ENCODE measurements around the gene CCDC197. TPM values are rescaled to one million over a fixed set of nuclear protein-coding genes. Genes with fewer than 3 reads are reported as not detected.
A peak's percentile ranks its signal among the peaks of the same experiment; 100 is the strongest.

Gene CCDC197
- total and polyA plus RNA-seq, 2 donors (not counting 1 experiment from before 2014, with no cell fraction given) = not detected

- no peak overlapping the region for H2AFZ ChIP-seq (ENCODE audit: insufficient read depth, low read depth, low read length, poor library complexity, severe bottlenecking)
Measured at GRCh38 chr14:93969082-93969828, 27.8 kb upstream of the CCDC197 start.

More at GRCh38 chr14:93969082-93969828, 27.8 kb upstream of the CCDC197 start:
- no peak overlapping the region for H3K27ac ChIP-seq (ENCODE audit: low read length in 2 of 2)
- no peak overlapping the region for H3K4me3 ChIP-seq (ENCODE audit: control extremely low read depth in 1 of 5, extremely low read depth in 1 of 5, insufficient read depth in 1 of 5, low read depth in 2 of 5, low read length in 4 of 5)
- H3K9me3 ChIP-seq (ENCODE audit: control extremely low read depth in 1 of 3, control insufficient read depth in 2 of 3, insufficient read depth in 1 of 3, low read length in 2 of 3) = peaks cover 0 to 8% (median 0%) of the 10 kb centered on the region in 3 donors
- peaks cover 63 to 65% of the 10 kb centered on the region in 2 donors for H3K4me1 ChIP-seq (ENCODE audit: control insufficient read depth in 2 of 2, insufficient read depth in 2 of 2, low read length in 2 of 2)
- H3K4me2 ChIP-seq (replicated peaks; ENCODE audit: low read depth, low read length, poor library complexity, severe bottlenecking) = peak overlapping the region; percentile 92
- H3K27me3 ChIP-seq (replicated peaks in 1 of 4; ENCODE audit: control extremely low read depth in 1 of 4, control insufficient read depth in 3 of 4, insufficient read depth in 4 of 4, low read length in 3 of 4) = peaks cover 0 to 7% (median 3%) of the 10 kb centered on the region in 4 experiments
- POLR2A ChIA-PET = interaction anchor here (0.8 to 2.6 kb wide), 2 partner anchors 10 to 29 kb away, joined by 4 to 12 read pairs; no protein-coding TSS in a partner anchor
- WGBS (ENCODE audit: insufficient coverage) = 29% methylated on average over 12 of the region's 12 CpGs
- no peaks in the 10 kb centered on the region for H3K79me2 ChIP-seq (ENCODE audit: control insufficient read depth, insufficient read depth, low read length)
- no peaks in the 10 kb centered on the region for H4K20me1 ChIP-seq (ENCODE audit: control insufficient read depth, insufficient read depth, low read length, poor library complexity, severe bottlenecking)
- intact Hi-C loops (cut with micrococcal nuclease) = loop anchor here (10.0 kb wide), 1 partner anchor 764 kb away; the partner anchor contains the start of genes GON7 and UBR7
- CTCF ChIA-PET = interaction anchor here (2.1 to 37.7 kb wide), 3 partner anchors 9 to 26 kb away, joined by 6 to 1036 read pairs (median 117); no protein-coding TSS in a partner anchor
- ATAC-seq (ENCODE audit: low read depth) (no peak), DNase-seq (peak; percentile 66)
- TF ChIP-seq, protein P1, sequence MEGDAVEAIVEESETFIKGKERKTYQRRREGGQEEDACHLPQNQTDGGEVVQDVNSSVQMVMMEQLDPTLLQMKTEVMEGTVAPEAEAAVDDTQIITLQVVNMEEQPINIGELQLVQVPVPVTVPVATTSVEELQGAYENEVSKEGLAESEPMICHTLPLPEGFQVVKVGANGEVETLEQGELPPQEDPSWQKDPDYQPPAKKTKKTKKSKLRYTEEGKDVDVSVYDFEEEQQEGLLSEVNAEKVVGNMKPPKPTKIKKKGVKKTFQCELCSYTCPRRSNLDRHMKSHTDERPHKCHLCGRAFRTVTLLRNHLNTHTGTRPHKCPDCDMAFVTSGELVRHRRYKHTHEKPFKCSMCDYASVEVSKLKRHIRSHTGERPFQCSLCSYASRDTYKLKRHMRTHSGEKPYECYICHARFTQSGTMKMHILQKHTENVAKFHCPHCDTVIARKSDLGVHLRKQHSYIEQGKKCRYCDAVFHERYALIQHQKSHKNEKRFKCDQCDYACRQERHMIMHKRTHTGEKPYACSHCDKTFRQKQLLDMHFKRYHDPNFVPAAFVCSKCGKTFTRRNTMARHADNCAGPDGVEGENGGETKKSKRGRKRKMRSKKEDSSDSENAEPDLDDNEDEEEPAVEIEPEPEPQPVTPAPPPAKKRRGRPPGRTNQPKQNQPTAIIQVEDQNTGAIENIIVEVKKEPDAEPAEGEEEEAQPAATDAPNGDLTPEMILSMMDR (IDR thresholded peaks at IDR 0.05) = no peak
- no peak for TF ChIP-seq EZH2 (IDR thresholded peaks at IDR 0.05; ENCODE audit: borderline replicate concordance, insufficient read depth, low read depth, low read length, poor library complexity, severe bottlenecking)
- Mint-ChIP-seq H3K4me1 (peaks cover 73% of the 10 kb centered on the region), H3K27ac (peak overlapping the region; percentile 83), H3K27me3 (peaks cover 9% of the 10 kb centered on the region), H3K4me3 (peak overlapping the region; percentile 78), H3K9me3 (ENCODE audit: insufficient read depth) (peaks cover 3% of the 10 kb centered on the region)
- H3K9ac ChIP-seq (ENCODE audit: low read length) = no peak overlapping the region
- H3K36me3 ChIP-seq (replicated peaks in 1 of 2; ENCODE audit: control extremely low read depth in 1 of 2, control insufficient read depth in 1 of 2, extremely low read depth in 1 of 2, insufficient read depth in 2 of 2, low read length in 1 of 2) = no peaks in the 10 kb centered on the region

Data from B cell (primary cell).